HG03103 (cell line): ENCODE data around the gene ASB12.

ENCODE experiments used
- ATAC-seq: cut with Tn5 transposase; IDR thresholded peaks from one replicate; pipeline ENCODE4 v1.9.1; 2021; ENCODE audit warnings: low read depth; ENCODE audit not compliant: unreplicated experiment

ASB12 gene

GRCh38 chrX:64187762-64188150, 42.7 kb downstream of the ASB12 start:
- no peak for ATAC-seq

GRCh38 chrX:64186974-64187761, 43.2 kb downstream of the ASB12 start:
- ATAC-seq, result no peak

GRCh38 chrX:64184396-64184795, 46.0 kb downstream of the ASB12 start:
- no peak for ATAC-seq

- ATAC-seq, result no peak
Measured at GRCh38 chrX:64182208-64182607, 48.2 kb downstream of the ASB12 start.

- ATAC-seq, result no peak
Measured at GRCh38 chrX:64176876-64177275, 53.5 kb downstream of the ASB12 start.
